A549 (cell line): ENCODE results near the gene PARD3B. TPM values are rescaled to one million over a fixed set of nuclear protein-coding genes. Genes with fewer than 3 reads are reported as not detected.

Source experiments
- ATAC-seq, 2 experiments: fragments of 200-7000 bp in 1 of 2; fragments of >200 bp in 1 of 2; cut with Nextera tagmentation in 1 of 2; cut with Tn5 transposase in 1 of 2; 3 replicates each; pipeline versions ENCODE4 v1.8.0 to v1.9.1; 2018 to 2020; ENCODE audit warnings: mild to moderate bottlenecking in 1 of 2, moderate library complexity in 1 of 2
- CTCF ChIA-PET: fragments of 300-600 bp; sonication (Branson Sonifier 250); formaldehyde crosslinking; extraction: SDS; loops from one replicate; lab custom pipeline; 2021; ENCODE audit warnings: antibody characterized with exemption, inconsistent platforms; lab: Yijun Ruan, JAX
- POLR2A ChIA-PET: fragments of 350-600 bp; formaldehyde crosslinking; extraction: SDS; loops from one replicate; lab custom pipeline; 2021; ENCODE audit warnings: antibody characterized with exemption, inconsistent platforms; lab: Yijun Ruan, JAX
- DNase-seq, 2 experiments: peaks; one replicate each; pipeline versions ENCODE4 v3.0.0 to v3.0.0-alpha.2; 2011 to 2016; ENCODE audit warnings: low read depth in 1 of 2, low spot score in 1 of 2
- FAIRE-seq: peaks from 2 replicates; lab custom pipeline; 2011; peaks lifted over from hg19 to GRCh38; lab: Jason Lieb, UNC
- H3K27ac ChIP-seq, 2 experiments: fragments of >200 bp; sonication (Bioruptor Twin); formaldehyde crosslinking; 3 replicates each; pipeline ENCODE4 v1.5.1; 2016 to 2017
- H3K4me1 ChIP-seq: fragments of >200 bp; sonication (Bioruptor Twin); formaldehyde crosslinking; 3 replicates; pipeline ENCODE4 v1.6.1; 2016
- H3K4me2 ChIP-seq: fragments of >200 bp; sonication (Bioruptor Twin); formaldehyde crosslinking; 3 replicates; pipeline ENCODE4 v1.6.1; 2016
- H3K4me3 ChIP-seq: fragments of >200 bp; sonication (Bioruptor Twin); formaldehyde crosslinking; 3 replicates; pipeline ENCODE4 v1.5.1; 2016
- H3K9me3 ChIP-seq: fragments of >200 bp; sonication (Bioruptor Twin); formaldehyde crosslinking; 3 replicates; pipeline ENCODE4 v1.6.1; 2016
- BCL3 ChIP-seq: fragments of >200 bp; sonication (Bioruptor Twin); formaldehyde crosslinking; IDR thresholded peaks from 3 replicates; pipeline ENCODE4 v1.6.1; 2016
- BHLHE40 ChIP-seq: IDR thresholded peaks from 2 replicates; pipeline ENCODE4 v1.6.1; 2012; ENCODE audit warnings: low read depth, low read length, inconsistent platforms
- CEBPB ChIP-seq, 2 experiments: fragments of >200 bp in 1 of 2; sonication (Bioruptor Twin) in 1 of 2; formaldehyde crosslinking in 1 of 2; IDR thresholded peaks; 2 replicates each; pipeline ENCODE4 v1.6.1; 2012 to 2016
- E2F6 ChIP-seq: IDR thresholded peaks from 2 replicates; pipeline ENCODE4 v1.6.1; 2012; ENCODE audit warnings: low read depth, borderline replicate concordance
- EHMT2 ChIP-seq: fragments of 200-600 bp; sonication (generic); IDR thresholded peaks from 2 replicates; pipeline ENCODE4 v1.6.1; 2016; ENCODE audit warnings: antibody characterized with exemption, low read depth, mild to moderate bottlenecking, moderate library complexity
- EP300 ChIP-seq, 2 experiments: fragments of >200 bp; sonication (Bioruptor Twin); formaldehyde crosslinking; IDR thresholded peaks; 2 replicates in 1 of 2; 3 replicates in 1 of 2; pipeline ENCODE4 v1.6.1; 2016 to 2017
- ESRRA ChIP-seq: fragments of 150-350 bp; IDR thresholded peaks from 2 replicates; pipeline ENCODE4 v1.6.1; 2014; ENCODE audit warnings: mild to moderate bottlenecking, low read length, borderline replicate concordance
- FOSB ChIP-seq: fragments of 250-450 bp; sonication (Bioruptor Pico); IDR thresholded peaks from 2 replicates; pipeline ENCODE4 v1.5.0; 2020; ENCODE audit warnings: mild to moderate bottlenecking, moderate library complexity
- HES2 ChIP-seq: fragments of >200 bp; sonication (Bioruptor Twin); formaldehyde crosslinking; IDR thresholded peaks from 2 replicates; pipeline ENCODE4 v1.6.1; 2016
- HEYL ChIP-seq: fragments of 250-450 bp; sonication (Bioruptor Pico); IDR thresholded peaks from 2 replicates; pipeline ENCODE4 v1.8.0; 2021; ENCODE audit warnings: mild to moderate bottlenecking, moderate library complexity
- HOXB13 ChIP-seq: fragments of 250-450 bp; sonication (Bioruptor Pico); IDR thresholded peaks from 2 replicates; pipeline ENCODE4 v1.5.0; 2020; ENCODE audit warnings: low read depth, mild to moderate bottlenecking, moderate library complexity
- HOXB5 ChIP-seq: fragments of 250-450 bp; sonication (Bioruptor Pico); IDR thresholded peaks from 2 replicates; pipeline ENCODE4 v1.5.0; 2020; ENCODE audit warnings: mild to moderate bottlenecking, moderate library complexity
- KDM1A ChIP-seq: fragments of 200-600 bp; sonication (generic); IDR thresholded peaks from 2 replicates; pipeline ENCODE4 v1.6.1; 2016; ENCODE audit warnings: low read depth, mild to moderate bottlenecking
- MAZ ChIP-seq: fragments of 150-350 bp; IDR thresholded peaks from 2 replicates; pipeline ENCODE4 v1.6.1; 2014; ENCODE audit warnings: antibody characterized with exemption, low read depth, low read length, borderline replicate concordance
- POLR2AphosphoS2 ChIP-seq: conservative IDR thresholded peaks from 2 replicates; pipeline ENCODE4 v1.6.1; 2012; ENCODE audit warnings: low read length, improper control_type of control experiment, inconsistent platforms
- RCOR1 ChIP-seq: fragments of 150-350 bp; IDR thresholded peaks from 2 replicates; pipeline ENCODE4 v1.6.1; 2014; ENCODE audit warnings: antibody characterized with exemption, low read length, low read depth
- RNF2 ChIP-seq: fragments of 200-600 bp; sonication (generic); IDR thresholded peaks from 2 replicates; pipeline ENCODE4 v1.6.1; 2016; ENCODE audit warnings: low read depth, mild to moderate bottlenecking, antibody characterized with exemption, moderate library complexity, borderline replicate concordance
- SREBF2 ChIP-seq: fragments of 450-650 bp; IDR thresholded peaks from 2 replicates; pipeline ENCODE4 v1.6.1; 2014; ENCODE audit warnings: mild to moderate bottlenecking, moderate library complexity
- TFCP2L1 ChIP-seq: fragments of 250-450 bp; sonication (Bioruptor Pico); IDR thresholded peaks from 2 replicates; pipeline ENCODE4 v1.5.0; 2021; ENCODE audit warnings: mild to moderate bottlenecking
- USF2 ChIP-seq: fragments of 450-650 bp; IDR thresholded peaks from 2 replicates; pipeline ENCODE4 v1.6.1; 2014; ENCODE audit warnings: antibody characterized with exemption
- ZFP36 ChIP-seq: fragments of 450-650 bp; IDR thresholded peaks from 2 replicates; pipeline ENCODE4 v1.6.1; 2014; ENCODE audit warnings: borderline replicate concordance; ENCODE audit not compliant: partially characterized antibody
- ZSCAN20 ChIP-seq: fragments of 250-450 bp; sonication (Bioruptor Pico); IDR thresholded peaks from 2 replicates; pipeline ENCODE4 v1.8.0; 2022; ENCODE audit warnings: mild to moderate bottlenecking, moderate library complexity
- WGBS: methylation state at CpG from one replicate; pipeline ENCODE4 v1.1.6; 2017; ENCODE audit errors: missing lambda C conversion rate; 5-methylcytosine and 5-hydroxymethylcytosine counted together
- polyA plus RNA-seq, 4 experiments: library from polyadenylated mRNA; depleted of rRNA in 3 of 4; stranded (reverse); fragments of >200 nt; fragmentation: RNase III in 1 of 4; extraction: RNeasy Plus Mini Kit Qiagen cat#74134 plus additional on column Dnase treatment in 1 of 4; gene quantifications; 2 replicates in 3 of 4; 3 replicates in 1 of 4; pipeline ENCODE4 v1.2.3, GENCODE V29; 2011 to 2017

The PARD3B gene
- polyA plus RNA-seq, 2 of the 4 experiments (the other 2 are of a cell fraction) = 1.2 to 2.4 TPM

GRCh38 chr2:205187731-205188130 lies 642.5 kb downstream of the PARD3B start:
- WGBS = 51% methylated on average over 6 of the region's 6 CpGs
- Histone ChIP-seq H3K9me3 (no peaks in the 10 kb centered on the region), H3K27ac (no peak overlapping the region), H3K4me2 (no peak overlapping the region), H3K4me1 (no peaks in the 10 kb centered on the region), H3K4me3 (no peak overlapping the region)
- ChIA-PET POLR2A (no interaction called here), CTCF (interaction anchor here (0.6 kb wide), 1 partner anchor 488 kb away, joined by 3 read pairs; no protein-coding TSS in a partner anchor)
- FAIRE-seq (no peak), ATAC-seq (no peak), DNase-seq (no peak)
- TF ChIP-seq EP300 (IDR thresholded peaks at IDR 0.05) (no peak), USF2 (no peak), ZFP36 (no peak), SREBF2 (no peak), RNF2 (no peak), MAZ (no peak), HOXB13 (CRISPR knock-in tag) (no peak), BHLHE40 (no peak), HOXB5 (CRISPR knock-in tag) (no peak), ESRRA (no peak), EHMT2 (no peak), POLR2AphosphoS2 (no peak), HES2 (no peak), BCL3 (no peak), FOSB (CRISPR knock-in tag) (no peak), ZSCAN20 (CRISPR knock-in tag) (no peak), HEYL (CRISPR knock-in tag) (no peak)

GRCh38 chr2:205188239-205189138 lies 643.2 kb downstream of the PARD3B start:
- CTCF ChIA-PET = interaction anchor here (0.6 kb wide), 1 partner anchor 487 kb away, joined by 3 read pairs; no protein-coding TSS in a partner anchor
- TF ChIP-seq RCOR1 (no peak), CEBPB (IDR thresholded peaks at IDR 0.05) (peak; percentile 43 to 62; a peak in 2 of 4 replicates)
- Histone ChIP-seq H3K4me1 (no peaks in the 10 kb centered on the region), H3K27ac (no peak overlapping the region), H3K9me3 (no peaks in the 10 kb centered on the region), H3K4me3 (no peak overlapping the region), H3K4me2 (no peak overlapping the region)
- POLR2A ChIA-PET = no interaction called here
- FAIRE-seq = no peak
- ATAC-seq = no peak
- WGBS = 64% methylated on average over 9 of the region's 9 CpGs
- DNase-seq = peak in 1 of 2 experiments; percentile 16

- DNase-seq (no peak), FAIRE-seq (no peak), ATAC-seq (no peak)
- Histone ChIP-seq H3K4me3 (no peak overlapping the region), H3K27ac (no peak overlapping the region), H3K4me1 (no peaks in the 10 kb centered on the region), H3K9me3 (no peaks in the 10 kb centered on the region), H3K4me2 (no peak overlapping the region)
- CTCF ChIA-PET = no interaction called here
- TF ChIP-seq HOXB5 (CRISPR knock-in tag) (no peak), E2F6 (no peak), TFCP2L1 (CRISPR knock-in tag) (no peak), KDM1A (no peak)
- POLR2A ChIA-PET = no interaction called here
- 57% methylated on average over 7 of the region's 7 CpGs for WGBS
These were observed 644.0 kb downstream of the PARD3B start for GRCh38 chr2:205189301-205189700.
